Peyer's patch (tissue), 4 donors: ENCODE data around the gene FLOT1.

Experiments
- POLR2A ChIP-seq, 2 donors: fragments of 450-650 bp; IDR thresholded peaks; one replicate each; pipeline ENCODE4 v1.5.1; 2017; ENCODE audit warnings: antibody characterized with exemption in 2 of 2, mild to moderate bottlenecking in 2 of 2, moderate library complexity in 2 of 2
- TF ChIP-seq, protein P1 (sequence below), 6 experiments: fragments of 450-650 bp in 4 of 6; fragments of 200-600 bp in 2 of 6; sonication (generic) in 1 of 6; IDR thresholded peaks; one replicate each; pipeline ENCODE4 v1.5.1; 2017 to 2019; ENCODE audit warnings: antibody characterized with exemption in 6 of 6, mild to moderate bottlenecking in 3 of 6, moderate library complexity in 1 of 6

- TF ChIP-seq, protein P1, sequence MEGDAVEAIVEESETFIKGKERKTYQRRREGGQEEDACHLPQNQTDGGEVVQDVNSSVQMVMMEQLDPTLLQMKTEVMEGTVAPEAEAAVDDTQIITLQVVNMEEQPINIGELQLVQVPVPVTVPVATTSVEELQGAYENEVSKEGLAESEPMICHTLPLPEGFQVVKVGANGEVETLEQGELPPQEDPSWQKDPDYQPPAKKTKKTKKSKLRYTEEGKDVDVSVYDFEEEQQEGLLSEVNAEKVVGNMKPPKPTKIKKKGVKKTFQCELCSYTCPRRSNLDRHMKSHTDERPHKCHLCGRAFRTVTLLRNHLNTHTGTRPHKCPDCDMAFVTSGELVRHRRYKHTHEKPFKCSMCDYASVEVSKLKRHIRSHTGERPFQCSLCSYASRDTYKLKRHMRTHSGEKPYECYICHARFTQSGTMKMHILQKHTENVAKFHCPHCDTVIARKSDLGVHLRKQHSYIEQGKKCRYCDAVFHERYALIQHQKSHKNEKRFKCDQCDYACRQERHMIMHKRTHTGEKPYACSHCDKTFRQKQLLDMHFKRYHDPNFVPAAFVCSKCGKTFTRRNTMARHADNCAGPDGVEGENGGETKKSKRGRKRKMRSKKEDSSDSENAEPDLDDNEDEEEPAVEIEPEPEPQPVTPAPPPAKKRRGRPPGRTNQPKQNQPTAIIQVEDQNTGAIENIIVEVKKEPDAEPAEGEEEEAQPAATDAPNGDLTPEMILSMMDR (IDR thresholded peaks at IDR 0.05) = no peak
- no peak for TF ChIP-seq POLR2A (IDR thresholded peaks at IDR 0.05)
These were observed 2.0 kb downstream of the FLOT1 start for GRCh38 chr6:30740540-30740870.
